HepG2 (cell line): ENCODE data around the gene PLEKHG7. TPM values are rescaled to one million over a fixed set of nuclear protein-coding genes. Genes with fewer than 3 reads are reported as not detected.

ENCODE experiments used
- ATAC-seq: fragments of 200-7000 bp; cut with Tn5 transposase; 3 replicates; pipeline ENCODE4 v1.9.1; 2020; ENCODE audit warnings: mild to moderate bottlenecking, moderate library complexity
- BruUV-seq: library from RNA; stranded (reverse); fragments of 400-500 nt; replicated peaks from 2 replicates; lab custom pipeline; 2021; lab: Mats Ljungman, UMichigan
- CTCF ChIA-PET: fragments of 300-600 bp; formaldehyde crosslinking; extraction: SDS; loops from one replicate; lab custom pipeline; 2021; ENCODE audit warnings: low total read pairs, inconsistent platforms, low intra/inter-chr PET ratio; lab: Yijun Ruan, JAX
- POLR2A ChIA-PET: fragments of 350-600 bp; sonication (Branson Sonifier 250); formaldehyde crosslinking; loops from one replicate; lab custom pipeline; 2020; ENCODE audit warnings: antibody characterized with exemption, inconsistent platforms; lab: Yijun Ruan, JAX
- DNase-seq: peaks from one replicate; pipeline ENCODE4 v3.0.0-alpha.2; 2015; ENCODE audit warnings: low spot score
- FAIRE-seq: peaks from 3 replicates; lab custom pipeline; 2011; peaks lifted over from hg19 to GRCh38; lab: Jason Lieb, UNC
- H2AFZ ChIP-seq: one replicate; pipeline ENCODE4 v1.6.1; 2011; ENCODE audit warnings: low read length, inconsistent platforms
- H3K27ac ChIP-seq: fragments of 300-600 bp; 3 replicates; pipeline ENCODE4 v1.8.0; 2011; ENCODE audit warnings: mixed run types, mild to moderate bottlenecking, mixed read lengths, low read length, inconsistent platforms; ENCODE audit not compliant: insufficient read depth; ENCODE audit errors: extremely low read length
- H3K27me3 ChIP-seq, 2 experiments: fragments of 200-600 bp in 1 of 2; 2 replicates in 1 of 2; 3 replicates in 1 of 2; pipeline versions ENCODE4 v1.6.0 to v1.8.0; 2011; ENCODE audit warnings: low read length in 2 of 2, mild to moderate bottlenecking in 2 of 2, moderate library complexity in 2 of 2, inconsistent platforms in 1 of 2; ENCODE audit not compliant: insufficient read depth in 2 of 2, control insufficient read depth in 1 of 2
- H3K36me3 ChIP-seq, 2 experiments: fragments of 200-600 bp in 1 of 2; replicated peaks in 1 of 2; 2 replicates in 1 of 2; 3 replicates in 1 of 2; pipeline versions ENCODE4 v1.5.1 to v1.8.0; 2011; ENCODE audit warnings: low read length in 2 of 2, inconsistent platforms in 1 of 2; ENCODE audit not compliant: insufficient read depth in 2 of 2, control insufficient read depth in 1 of 2
- H3K4me1 ChIP-seq: 2 replicates; pipeline ENCODE4 v1.5.1; 2012; ENCODE audit warnings: low read length, inconsistent platforms; ENCODE audit not compliant: insufficient read depth
- H3K4me2 ChIP-seq: 2 replicates; pipeline ENCODE4 v1.6.0; 2011; ENCODE audit warnings: low read depth, low read length, inconsistent platforms
- H3K4me3 ChIP-seq, 3 experiments: fragments of 200-600 bp in 1 of 3; sonication (generic), shearing (Covaris generic) in 1 of 3; replicated peaks in 1 of 3; 2 replicates each; pipeline ENCODE4 v1.5.1; 2011 to 2016; ENCODE audit warnings: low read length in 3 of 3, inconsistent platforms in 2 of 3, low read depth in 2 of 3, mild to moderate bottlenecking in 2 of 3, control low read depth in 1 of 3, mixed read lengths in 1 of 3; ENCODE audit not compliant: insufficient read depth in 1 of 3
- H3K79me2 ChIP-seq: one replicate; pipeline ENCODE4 v1.6.1; 2011; ENCODE audit warnings: low read length, inconsistent platforms; ENCODE audit not compliant: insufficient read depth
- H3K9ac ChIP-seq: 2 replicates; pipeline ENCODE4 v1.6.0; 2011; ENCODE audit warnings: mild to moderate bottlenecking, low read depth, low read length, inconsistent platforms; ENCODE audit not compliant: insufficient read depth
- H3K9me3 ChIP-seq: 2 replicates; pipeline ENCODE4 v1.5.1; 2012; ENCODE audit warnings: mild to moderate bottlenecking, low read length
- H4K20me1 ChIP-seq: 2 replicates; pipeline ENCODE4 v1.6.0; 2011; ENCODE audit warnings: inconsistent platforms, mild to moderate bottlenecking, low read length, moderate library complexity; ENCODE audit not compliant: insufficient read depth
- HNRNPK ChIP-seq: fragments of 200-400 bp; formaldehyde crosslinking; IDR thresholded peaks from 2 replicates; pipeline ENCODE4 v1.6.1; 2018; ENCODE audit warnings: low read length, low read depth, moderate library complexity, mild to moderate bottlenecking; ENCODE audit not compliant: poor library complexity, severe bottlenecking
- JUN ChIP-seq: sonication (generic); formaldehyde crosslinking; IDR thresholded peaks from 2 replicates; pipeline ENCODE4 v1.4.0; 2020; ENCODE audit warnings: mild to moderate bottlenecking, missing genetic modification reagents
- MIER3 ChIP-seq: IDR thresholded peaks from 2 replicates; pipeline ENCODE4 v1.6.1; 2016; ENCODE audit warnings: missing compliant biosample characterization, borderline replicate concordance
- MXD4 ChIP-seq: IDR thresholded peaks from 2 replicates; pipeline ENCODE4 v1.6.1; 2016; ENCODE audit warnings: mild to moderate bottlenecking, missing biosample characterization, missing genetic modification reagents
- RBM39 ChIP-seq: fragments of 200-400 bp; formaldehyde crosslinking; IDR thresholded peaks from one replicate; pipeline ENCODE4 v1.6.1; 2018; ENCODE audit warnings: antibody characterized with exemption, mild to moderate bottlenecking, low read depth, low read length; ENCODE audit not compliant: poor library complexity, severe bottlenecking
- SNAI1 ChIP-seq: sonication (generic); formaldehyde crosslinking; IDR thresholded peaks from 2 replicates; pipeline ENCODE4 v1.5.0; 2020; ENCODE audit warnings: mild to moderate bottlenecking, missing genetic modification reagents, borderline replicate concordance
- SSRP1 ChIP-seq: IDR thresholded peaks from 2 replicates; pipeline ENCODE4 v1.6.1; 2016; ENCODE audit warnings: control low read depth
- ZNF160 ChIP-seq: sonication (generic); formaldehyde crosslinking; IDR thresholded peaks from 2 replicates; pipeline ENCODE4 v1.8.0; 2022; ENCODE audit warnings: mild to moderate bottlenecking, inconsistent platforms, missing genetic modification reagents
- ZNF7 ChIP-seq: IDR thresholded peaks from 2 replicates; pipeline ENCODE4 v1.6.1; 2016; ENCODE audit warnings: missing biosample characterization, missing genetic modification reagents
- ZNF768 ChIP-seq: sonication (generic); formaldehyde crosslinking; IDR thresholded peaks from 2 replicates; pipeline ENCODE4 v1.4.0; 2020; ENCODE audit warnings: missing genetic modification reagents
- ZSCAN29 ChIP-seq: sonication (generic); formaldehyde crosslinking; conservative IDR thresholded peaks from 2 replicates; pipeline ENCODE4 v1.4.0; 2020; ENCODE audit warnings: mild to moderate bottlenecking, missing genetic modification reagents
- WGBS: methylation state at CpG from one replicate; pipeline ENCODE4 v1.1.6; 2017; ENCODE audit warnings: low lambda C conversion rate; 5-methylcytosine and 5-hydroxymethylcytosine counted together
- in situ Hi-C: cut with HindIII; loops from 2 replicates; pipeline ENCODE4 v1.10.0; 2017; ENCODE audit warnings: low pct_unique_long_range_greater_than_20kb; ENCODE audit not compliant: extremely low pct_ligation_motif_present
- intact Hi-C: fragments of 100-400 bp; cut with micrococcal nuclease; formaldehyde crosslinking; loops from one replicate; pipeline ENCODE4 v1.10.0; 2022; ENCODE audit not compliant: unreplicated experiment
- polyA plus RNA-seq, 8 experiments: library from polyadenylated mRNA; depleted of rRNA in 3 of 8; stranded (reverse) in 7 of 8; unstranded in 1 of 8; fragments of >200 nt; fragmentation: Illumina TruSeq in 4 of 8; extraction: Trizol in 4 of 8; gene quantifications; 2 replicates each; pipeline versions ENCODE4 v1.2.1 to v1.2.3, GENCODE V29; 2011 to 2016; ENCODE audit warnings: low read depth in 4 of 8, missing spikeins in 1 of 8, mixed read lengths in 1 of 8; ENCODE audit not compliant: insufficient read depth in 1 of 8
- total RNA-seq, 5 experiments: library from RNA; depleted of rRNA; stranded (reverse); fragments of >200 nt; fragmentation: Illumina TruSeq; extraction: Trizol; gene quantifications; 2 replicates each; pipeline ENCODE4 v1.2.3, GENCODE V29; 2016; ENCODE audit warnings: low read depth in 1 of 5
- TF ChIP-seq, protein P1 (sequence below): sonication (generic); formaldehyde crosslinking; IDR thresholded peaks from 2 replicates; pipeline ENCODE4 v1.8.0; 2022; ENCODE audit warnings: mild to moderate bottlenecking, missing genetic modification reagents, borderline replicate concordance

Gene PLEKHG7
- total and polyA plus RNA-seq, 2 of the 13 experiments (the other 11 are each of a cell fraction or from before 2014, with no cell fraction given) = not detected

- CTCF ChIA-PET = no interaction called here
- POLR2A ChIA-PET = no interaction called here
- TF ChIP-seq SNAI1 (CRISPR knock-in tag) = no peak
- TF ChIP-seq MXD4 = no peak
- no peak for TF ChIP-seq ZNF160
- in situ Hi-C loops = no loop called here
- intact Hi-C loops = no loop called here
- Histone ChIP-seq H3K36me3 (no peaks in the 10 kb centered on the region), H3K27me3 (no peaks in the 10 kb centered on the region), H3K9ac (no peak overlapping the region), H3K4me1 (peaks cover 19% of the 10 kb centered on the region), H3K9me3 (no peaks in the 10 kb centered on the region), H4K20me1 (no peaks in the 10 kb centered on the region), H3K27ac (no peak overlapping the region), H3K79me2 (no peaks in the 10 kb centered on the region), H3K4me2 (no peak overlapping the region), H2AFZ (no peak overlapping the region), H3K4me3 (no peak overlapping the region)
- WGBS = 5% methylated on average over 3 of the region's 3 CpGs
- ATAC-seq (no peak), DNase-seq (no peak), FAIRE-seq (no peak)
- BruUV-seq = no TSS peak
Measured at GRCh38 chr12:92722897-92723296, 20.1 kb downstream of the PLEKHG7 start.

- Histone ChIP-seq H3K36me3 (no peaks in the 10 kb centered on the region), H3K9ac (no peak overlapping the region), H3K27me3 (no peaks in the 10 kb centered on the region; a peak in 1 of 5 replicates), H3K4me3 (no peak overlapping the region), H3K27ac (no peak overlapping the region), H3K4me2 (no peak overlapping the region), H2AFZ (no peak overlapping the region), H3K9me3 (no peaks in the 10 kb centered on the region), H4K20me1 (no peaks in the 10 kb centered on the region), H3K79me2 (no peaks in the 10 kb centered on the region), H3K4me1 (peaks cover 12% of the 10 kb centered on the region)
- no peak for ATAC-seq
- BruUV-seq = no TSS peak
- intact Hi-C loops = no loop called here
- POLR2A ChIA-PET = no interaction called here
- CTCF ChIA-PET = no interaction called here
- no peak for DNase-seq
- in situ Hi-C loops = no loop called here
- FAIRE-seq = no peak
- no peak for TF ChIP-seq SSRP1 (CRISPR knock-in tag)
- no peak for TF ChIP-seq HNRNPK
- TF ChIP-seq ZNF7 (CRISPR knock-in tag) = no peak
- no peak for TF ChIP-seq ZNF768 (CRISPR knock-in tag)
- TF ChIP-seq JUN (CRISPR knock-in tag) = no peak
- TF ChIP-seq MIER3 = no peak
- TF ChIP-seq ZSCAN29 (CRISPR knock-in tag) = no peak
- no peak for TF ChIP-seq RBM39
- TF ChIP-seq, protein P1, sequence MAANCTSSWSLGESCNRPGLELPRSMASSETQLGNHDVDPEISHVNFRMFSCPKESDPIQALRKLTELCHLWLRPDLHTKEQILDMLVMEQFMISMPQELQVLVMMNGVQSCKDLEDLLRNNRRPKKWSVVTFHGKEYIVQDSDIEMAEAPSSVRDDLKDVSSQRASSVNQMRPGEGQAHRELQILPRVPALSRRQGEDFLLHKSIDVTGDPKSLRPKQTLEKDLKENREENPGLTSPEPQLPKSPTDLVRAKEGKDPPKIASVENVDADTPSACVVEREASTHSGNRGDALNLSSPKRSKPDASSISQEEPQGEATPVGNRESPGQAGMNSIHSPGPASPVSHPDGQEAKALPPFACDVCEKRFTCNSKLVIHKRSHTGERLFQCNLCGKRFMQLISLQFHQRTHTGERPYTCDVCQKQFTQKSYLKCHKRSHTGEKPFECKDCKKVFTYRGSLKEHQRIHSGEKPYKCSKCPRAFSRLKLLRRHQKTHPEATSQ (CRISPR knock-in tag) = no peak
- WGBS = 11% methylated on average over 4 of the region's 4 CpGs
Measured at GRCh38 chr12:92726850-92727249, 24.1 kb downstream of the PLEKHG7 start.
